ENCODE results near the gene GFRA4. TPM values are rescaled to one million over a fixed set of nuclear protein-coding genes. Genes with fewer than 3 reads are reported as not detected.

Gene GFRA4
- total RNA-seq, 1 experiment from 2014 or later: not detected

GRCh38 chr20:3669710-3670367 lies 6.6 kb upstream of the GFRA4 start:
- BruUV-seq (replicated peaks): no TSS peak
- H3K79me2 ChIP-seq (ENCODE audit: insufficient read depth, low read length): no peaks in the 10 kb centered on the region
- POLR2A ChIA-PET: no interaction called here
- no peak overlapping the region for H3K4me3 ChIP-seq (replicated peaks in 1 of 2; ENCODE audit: low read depth in 1 of 2, low read length in 2 of 2)
- H3K4me1 ChIP-seq (ENCODE audit: control insufficient read depth in 1 of 2, insufficient read depth in 2 of 2, low read length in 2 of 2): peaks cover 0 to 4% of the 10 kb centered on the region in 2 experiments; a peak in 2 of 4 replicates
- H3K9ac ChIP-seq (ENCODE audit: low read length): no peak overlapping the region
- H3K9me2 ChIP-seq (ENCODE audit: insufficient read depth): no peaks in the 10 kb centered on the region
- CTCF ChIA-PET: no interaction called here
- no peak overlapping the region for H2AFZ ChIP-seq (ENCODE audit: low read depth, low read length, poor library complexity, severe bottlenecking)
- no peak for ATAC-seq
- H3K9me3 ChIP-seq (ENCODE audit: control insufficient read depth in 1 of 2, insufficient read depth in 1 of 2, low read depth in 1 of 2, low read length in 2 of 2): no peaks in the 10 kb centered on the region
- H4K20me1 ChIP-seq (ENCODE audit: insufficient read depth): no peaks in the 10 kb centered on the region
- H3K27ac ChIP-seq (ENCODE audit: low read depth, low read length): no peak overlapping the region
- H3K27me3 ChIP-seq (ENCODE audit: insufficient read depth, low read length): no peaks in the 10 kb centered on the region
- no peaks in the 10 kb centered on the region for H3K36me3 ChIP-seq (ENCODE audit: control insufficient read depth in 1 of 2, insufficient read depth in 2 of 2, low read length in 2 of 2)
- RAD21 ChIA-PET (ENCODE audit: low non-redundant PET in 1 of 2, low total read pairs in 2 of 2, uncharacterized antibody in 2 of 2, unreplicated experiment in 2 of 2): no interaction called here
- intact Hi-C loops (cut with micrococcal nuclease): no loop called here
- DNase-seq (ENCODE audit: low read depth, low spot score): no peak
- TF ChIP-seq CTCF (IDR thresholded peaks at IDR 0.05 in 2 of 3, conservative IDR thresholded peaks at IDR 0.05 in 1 of 3; ENCODE audit: borderline replicate concordance in 1 of 3, insufficient read depth in 1 of 3, low read depth in 2 of 3, low read length in 2 of 3) (no peak), TCF7L2 (IDR thresholded peaks at IDR 0.05; ENCODE audit: borderline replicate concordance, extremely low read depth, insufficient read depth, insufficient read length) (no peak), ELF1 (IDR thresholded peaks at IDR 0.05; ENCODE audit: borderline replicate concordance, low read depth) (no peak), SRF (IDR thresholded peaks at IDR 0.05; ENCODE audit: low read depth) (no peak), ZBTB33 (IDR thresholded peaks at IDR 0.05; ENCODE audit: extremely low read depth, insufficient replicate concordance, low read length) (no peak), ATF3 (IDR thresholded peaks at IDR 0.05) (no peak), CBX3 (IDR thresholded peaks at IDR 0.05; ENCODE audit: low read depth) (no peak)
- TF ChIP-seq, protein P1, sequence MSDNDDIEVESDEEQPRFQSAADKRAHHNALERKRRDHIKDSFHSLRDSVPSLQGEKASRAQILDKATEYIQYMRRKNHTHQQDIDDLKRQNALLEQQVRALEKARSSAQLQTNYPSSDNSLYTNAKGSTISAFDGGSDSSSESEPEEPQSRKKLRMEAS (IDR thresholded peaks at IDR 0.05): no peak
- no peak overlapping the region for H3K4me2 ChIP-seq (ENCODE audit: low read length)
